Aorta (tissue), 5 donors: ENCODE data around the gene FMO3. TPM values are rescaled to one million over a fixed set of nuclear protein-coding genes. Genes with fewer than 3 reads are reported as not detected.
A peak's percentile ranks its signal among the peaks of the same experiment; 100 is the strongest.

Experiments used
- ATAC-seq: fragments of 200-7000 bp; cut with Tn5 transposase; one replicate; pipeline ENCODE4 v1.9.1; 2022; ENCODE audit warnings: moderate library complexity; ENCODE audit not compliant: low FRiP score
- DNase-seq, 2 donors: peaks; one replicate each; pipeline ENCODE4 v3.0.0-alpha.2; 2020
- H3K27ac ChIP-seq, 2 donors: one replicate each; pipeline ENCODE4 v1.5.1; 2013; ENCODE audit warnings: low read length in 2 of 2, mild to moderate bottlenecking in 2 of 2, moderate library complexity in 2 of 2, control low read depth in 1 of 2, inconsistent platforms in 1 of 2, low read depth in 1 of 2
- H3K27me3 ChIP-seq, 2 donors: one replicate each; pipeline ENCODE4 v1.6.1; 2013; ENCODE audit warnings: control low read depth in 1 of 2, low read length in 1 of 2, mild to moderate bottlenecking in 1 of 2, moderate library complexity in 1 of 2; ENCODE audit not compliant: insufficient read depth in 2 of 2, control insufficient read depth in 1 of 2
- H3K36me3 ChIP-seq, 2 donors: one replicate each; pipeline ENCODE4 v1.6.1; 2013; ENCODE audit warnings: control low read depth in 1 of 2, low read length in 1 of 2, mild to moderate bottlenecking in 1 of 2; ENCODE audit not compliant: insufficient read depth in 2 of 2, control insufficient read depth in 1 of 2
- H3K4me1 ChIP-seq, 2 donors: one replicate each; pipeline ENCODE4 v1.6.1; 2013; ENCODE audit warnings: low read length in 2 of 2, control low read depth in 1 of 2, mild to moderate bottlenecking in 1 of 2, moderate library complexity in 1 of 2; ENCODE audit not compliant: insufficient read depth in 2 of 2, control insufficient read depth in 1 of 2
- H3K4me3 ChIP-seq, 2 donors: one replicate each; pipeline ENCODE4 v1.5.1; 2013; ENCODE audit warnings: low read length in 2 of 2, control low read depth in 1 of 2, mild to moderate bottlenecking in 1 of 2
- H3K9me3 ChIP-seq: one replicate; pipeline ENCODE4 v1.6.1; 2013; ENCODE audit warnings: mild to moderate bottlenecking, low read length; ENCODE audit not compliant: control insufficient read depth
- WGBS, 2 donors: extraction: QIAGEN DNeasy Blood & Tissue Kit; methylation state at CpG; one replicate each; pipeline ENCODE4 v1.1.7; 2013; 5-methylcytosine and 5-hydroxymethylcytosine counted together
- intact Hi-C, 2 donors: fragments of 100-400 bp; cut with DNase I; formaldehyde crosslinking; loops; one replicate each; pipeline versions ENCODE4 v1.14.2 to v1.15.0; 2022
- long read RNA-seq, 2 donors: library from polyadenylated mRNA; unstranded; transcript quantifications; one replicate each; pipeline ENCODE4 v2.0.0, GENCODE V29; 2020 to 2021
- polyA plus RNA-seq, 2 donors: library from polyadenylated mRNA; stranded (reverse); fragments of 200-250 nt; gene quantifications; one replicate each; pipeline ENCODE4 v1.2.3, GENCODE V29; 2013
- total RNA-seq, 2 donors: library from RNA; stranded (reverse); fragmentation: NEBNext Ultra II Directional; extraction: Animal tissue kit (Norgen Biotek cat#: 25700); gene quantifications; one replicate each; pipeline ENCODE4 v1.2.1, GENCODE V29; 2021
- donor health status: healthy with polysubstance abuse.
- donor health status: Bipolar disorder and iron deficiency.
- donor health status: DM: no; HTN: no; CAD: no.
- donor health status: DM: no; HTN: no; CAD: no.
- donor health status: DM: yes; HTN: yes; CAD: no.

The FMO3 gene
- total RNA-seq = 1 to 10 TPM; 2.8 to 3.7 TPM
- polyA plus RNA-seq = 10 to 100 TPM in 1 of 2 donors, 1 to 10 TPM in 1; 9.0 to 13.5 TPM
- long read RNA-seq, donor 1, partial matches to known transcripts = 1 of 3 reads
- long read RNA-seq, donor 1, other reads (novel, unspliced or antisense) = 1 of 3 reads
- long read RNA-seq, donor 2, partial matches to known transcripts = 2 of 2 reads
- long read RNA-seq, donor 2, other reads (novel, unspliced or antisense) = 0 of 2 reads

DNA sequence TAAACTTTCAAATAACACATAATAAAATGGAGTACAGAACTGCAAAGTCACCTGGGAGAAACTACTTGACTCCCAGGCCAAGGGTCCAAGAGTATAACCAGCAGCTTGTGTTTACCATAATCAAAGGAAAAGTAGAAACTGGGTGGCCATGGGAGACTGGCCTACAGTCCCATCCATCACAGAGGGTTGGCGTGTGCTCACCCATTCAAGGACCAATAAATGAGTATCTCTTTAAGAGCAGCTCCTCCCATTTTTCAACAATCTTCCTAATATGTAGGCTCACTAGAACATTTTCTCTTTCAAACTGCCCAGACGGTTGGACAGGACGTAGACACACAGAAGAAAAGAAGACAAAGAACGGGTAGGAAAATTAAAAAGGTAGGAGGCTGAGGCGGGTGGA lies at the start of gene FMO3:
Gene FMO3, plus strand, starts transcription at position 302 of the 400 bp plus-strand sequence. CDS start 1,754 bp downstream, outside the sequence.
- H3K4me1 ChIP-seq = no peaks in the 10 kb centered on the region
- H3K4me3 ChIP-seq = no peak within 1 kb of the TSS
- intact Hi-C loops = no loop called here
- H3K27ac ChIP-seq = no peak within 1 kb of the TSS
- DNase-seq = no peak
- WGBS, 2 donors = 92 to 93% methylated on average over 5 of the region's 5 CpGs
- H3K27me3 ChIP-seq = no peaks in the 10 kb centered on the region
- no peaks in the 10 kb centered on the region for H3K9me3 ChIP-seq
- no peaks in the 10 kb centered on the region for H3K36me3 ChIP-seq
- ATAC-seq = no peak

DNA sequence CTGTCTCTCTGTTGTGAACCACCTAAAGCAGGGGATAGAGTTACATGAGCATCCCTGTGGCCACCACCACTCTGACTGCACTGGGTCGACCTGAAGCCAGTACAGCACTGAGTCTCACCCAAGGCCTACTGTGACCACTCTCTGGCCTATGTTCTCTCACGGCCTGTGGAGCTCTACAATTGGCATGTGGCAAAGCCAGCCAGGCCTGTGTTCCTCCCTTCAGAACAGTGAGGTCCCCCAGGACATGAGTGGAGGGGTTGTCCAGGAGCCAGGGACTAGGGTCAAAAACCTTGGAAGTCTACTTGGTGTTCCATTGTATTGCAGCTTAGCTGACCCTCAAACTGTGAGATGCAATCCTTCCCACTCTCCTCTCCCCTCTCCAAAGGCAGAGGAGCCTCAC lies 42.7 kb upstream of the FMO3 start:
- H3K9me3 ChIP-seq = peaks cover 4% of the 10 kb centered on the region
- no peaks in the 10 kb centered on the region for H3K27me3 ChIP-seq
- no peak for ATAC-seq
- no peak for DNase-seq
- H3K36me3 ChIP-seq = no peaks in the 10 kb centered on the region
- 76 to 85% methylated on average over 2 of the region's 2 CpGs for WGBS, 2 donors
- H3K4me1 ChIP-seq = no peaks in the 10 kb centered on the region
- H3K4me3 ChIP-seq = no peak overlapping the region
- intact Hi-C loops = no loop called here
- no peak overlapping the region for H3K27ac ChIP-seq

DNA sequence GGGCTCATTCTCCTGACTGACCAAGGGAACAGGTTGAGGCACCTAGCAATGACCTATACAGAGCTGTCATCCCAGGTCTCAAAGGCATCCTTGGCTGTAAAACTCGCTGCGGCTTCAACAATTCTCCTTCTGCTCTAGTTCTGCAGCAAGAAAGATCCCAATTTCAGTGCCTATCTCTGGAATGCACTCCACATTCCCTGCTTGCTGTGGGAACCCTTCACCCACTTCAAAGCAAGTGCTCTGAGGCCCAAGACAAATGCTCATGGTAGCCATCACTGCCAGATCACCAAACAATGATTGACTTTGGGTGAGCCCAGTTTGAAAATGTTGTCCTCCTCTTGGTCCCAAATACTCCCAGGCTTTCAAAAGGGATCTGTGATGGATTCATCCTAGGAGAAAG lies 37.7 kb upstream of the FMO3 start:
- no peaks in the 10 kb centered on the region for H3K27me3 ChIP-seq
- DNase-seq (no peak), ATAC-seq (no peak)
- H3K4me1 ChIP-seq = no peaks in the 10 kb centered on the region
- no peak overlapping the region for H3K27ac ChIP-seq
- intact Hi-C loops = no loop called here
- no peak overlapping the region for H3K4me3 ChIP-seq
- H3K9me3 ChIP-seq = peaks cover 3% of the 10 kb centered on the region
- H3K36me3 ChIP-seq = no peaks in the 10 kb centered on the region
- WGBS, 2 donors = 80 to 91% methylated on average over 2 of the region's 2 CpGs

- H3K9me3 ChIP-seq = peaks cover 2% of the 10 kb centered on the region
- no peak for DNase-seq
- ATAC-seq = no peak
- H3K4me3 ChIP-seq = no peak overlapping the region
- no peaks in the 10 kb centered on the region for H3K4me1 ChIP-seq
- H3K36me3 ChIP-seq = no peaks in the 10 kb centered on the region
- no peak overlapping the region for H3K27ac ChIP-seq
- intact Hi-C loops = no loop called here
- no peaks in the 10 kb centered on the region for H3K27me3 ChIP-seq
- WGBS, 2 donors = 93% methylated on average over 3 of the region's 3 CpGs
Measured at GRCh38 chr1:171055966-171056643, 34.6 kb upstream of the FMO3 start.

- intact Hi-C loops = no loop called here
- H3K4me1 ChIP-seq = no peaks in the 10 kb centered on the region
- H3K27me3 ChIP-seq = no peaks in the 10 kb centered on the region
- no peaks in the 10 kb centered on the region for H3K9me3 ChIP-seq
- no peak overlapping the region for H3K4me3 ChIP-seq
- WGBS, 2 donors = 69 to 73% methylated on average over 2 of the region's 2 CpGs
- no peak overlapping the region for H3K27ac ChIP-seq
- no peak for ATAC-seq
- no peak for DNase-seq
- no peaks in the 10 kb centered on the region for H3K36me3 ChIP-seq
Measured at GRCh38 chr1:171061425-171062143, 29.1 kb upstream of the FMO3 start.

- DNase-seq (no peak), ATAC-seq (no peak)
- no peaks in the 10 kb centered on the region for H3K9me3 ChIP-seq
- intact Hi-C loops = no loop called here
- 84 to 89% methylated on average over 4 of the region's 4 CpGs for WGBS, 2 donors
- H3K27me3 ChIP-seq = no peaks in the 10 kb centered on the region
- H3K4me1 ChIP-seq = no peaks in the 10 kb centered on the region
- no peaks in the 10 kb centered on the region for H3K36me3 ChIP-seq
- H3K27ac ChIP-seq = no peak overlapping the region
- no peak overlapping the region for H3K4me3 ChIP-seq
Measured at GRCh38 chr1:171062902-171063301, 27.8 kb upstream of the FMO3 start.

DNA sequence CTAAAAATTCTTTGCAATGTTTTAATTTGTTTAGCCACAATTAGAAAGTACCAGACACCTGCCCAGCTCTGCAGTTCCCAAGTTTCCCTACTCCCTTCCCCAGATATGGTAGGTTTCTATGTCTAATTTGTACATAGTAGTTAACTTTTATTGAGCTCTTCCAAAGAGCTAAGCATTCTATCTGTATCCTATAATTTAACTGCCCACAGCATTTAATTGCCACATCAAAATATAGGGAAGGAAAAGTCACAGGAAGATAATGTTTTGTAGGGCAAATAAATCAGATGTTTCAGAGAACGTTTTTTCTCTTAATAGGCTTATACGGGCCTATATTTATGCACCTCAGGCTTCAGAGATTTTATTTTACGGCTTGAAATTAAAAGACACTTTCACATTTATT lies 15.7 kb upstream of the FMO3 start:
- intact Hi-C loops = no loop called here
- 78 to 86% methylated on average over 3 of the region's 3 CpGs for WGBS, 2 donors
- ATAC-seq = no peak

GRCh38 chr1:171081314-171081753 lies 9.4 kb upstream of the FMO3 start:
- peak; percentile 81 for ATAC-seq
- peak overlapping the region in 1 of 2 donors; percentile 40 for H3K4me3 ChIP-seq

More for the DNA sequence above, 15.7 kb upstream of the FMO3 start:
- Histone ChIP-seq H3K27me3 (no peaks in the 10 kb centered on the region), H3K36me3 (no peaks in the 10 kb centered on the region), H3K9me3 (no peaks in the 10 kb centered on the region), H3K27ac (no peak overlapping the region), H3K4me1 (no peaks in the 10 kb centered on the region), H3K4me3 (no peak overlapping the region)
- DNase-seq = no peak

More at GRCh38 chr1:171081314-171081753, 9.4 kb upstream of the FMO3 start:
- H3K27me3 ChIP-seq = no peaks in the 10 kb centered on the region
- H3K4me1 ChIP-seq = peaks cover 0 to 2% of the 10 kb centered on the region in 2 donors
- DNase-seq = no peak
- H3K36me3 ChIP-seq = no peaks in the 10 kb centered on the region
- peak overlapping the region; percentile 74 to 90 for H3K27ac ChIP-seq
- intact Hi-C loops = loop anchor here (2.0 kb wide), 1 partner anchor 145 kb away; no protein-coding TSS in a partner anchor
- no peaks in the 10 kb centered on the region for H3K9me3 ChIP-seq
